Nephron progenitor cell (in vitro differentiated cells): Measurements from ENCODE around the gene BRINP2.

Source experiments
- DNase-seq: peaks from one replicate; pipeline ENCODE4 v3.0.0; 2021
- H3K27ac Mint-ChIP-seq: 2 replicates; pipeline ENCODE4 v1.8.0; 2021; ENCODE audit warnings: mild to moderate bottlenecking, moderate library complexity, mixed read lengths
- H3K27me3 Mint-ChIP-seq: 2 replicates; pipeline ENCODE4 v1.8.0; 2021; ENCODE audit warnings: mild to moderate bottlenecking, low read depth, mixed read lengths; ENCODE audit not compliant: poor library complexity
- H3K36me3 Mint-ChIP-seq: 2 replicates; pipeline ENCODE4 v1.8.0; 2021; ENCODE audit warnings: low read depth, mixed read lengths
- H3K4me1 Mint-ChIP-seq: 2 replicates; pipeline ENCODE4 v1.8.0; 2021; ENCODE audit warnings: mixed read lengths
- H3K4me3 Mint-ChIP-seq: 2 replicates; pipeline ENCODE4 v1.8.0; 2021; ENCODE audit warnings: mild to moderate bottlenecking, moderate library complexity, mixed read lengths
- H3K9me3 Mint-ChIP-seq: 2 replicates; pipeline ENCODE4 v1.8.0; 2021; ENCODE audit warnings: mild to moderate bottlenecking, moderate library complexity, mixed read lengths
- TF ChIP-seq, protein P1 (sequence below): fragments of 200-600 bp; sonication (generic); IDR thresholded peaks from 2 replicates; pipeline ENCODE4 v1.5.0; 2021; ENCODE audit warnings: antibody characterized with exemption

Gene BRINP2

GRCh38 chr1:177219554-177220458 lies 49.0 kb downstream of the BRINP2 start:
- H3K4me1 Mint-ChIP-seq = no peaks in the 10 kb centered on the region
- TF ChIP-seq, protein P1, sequence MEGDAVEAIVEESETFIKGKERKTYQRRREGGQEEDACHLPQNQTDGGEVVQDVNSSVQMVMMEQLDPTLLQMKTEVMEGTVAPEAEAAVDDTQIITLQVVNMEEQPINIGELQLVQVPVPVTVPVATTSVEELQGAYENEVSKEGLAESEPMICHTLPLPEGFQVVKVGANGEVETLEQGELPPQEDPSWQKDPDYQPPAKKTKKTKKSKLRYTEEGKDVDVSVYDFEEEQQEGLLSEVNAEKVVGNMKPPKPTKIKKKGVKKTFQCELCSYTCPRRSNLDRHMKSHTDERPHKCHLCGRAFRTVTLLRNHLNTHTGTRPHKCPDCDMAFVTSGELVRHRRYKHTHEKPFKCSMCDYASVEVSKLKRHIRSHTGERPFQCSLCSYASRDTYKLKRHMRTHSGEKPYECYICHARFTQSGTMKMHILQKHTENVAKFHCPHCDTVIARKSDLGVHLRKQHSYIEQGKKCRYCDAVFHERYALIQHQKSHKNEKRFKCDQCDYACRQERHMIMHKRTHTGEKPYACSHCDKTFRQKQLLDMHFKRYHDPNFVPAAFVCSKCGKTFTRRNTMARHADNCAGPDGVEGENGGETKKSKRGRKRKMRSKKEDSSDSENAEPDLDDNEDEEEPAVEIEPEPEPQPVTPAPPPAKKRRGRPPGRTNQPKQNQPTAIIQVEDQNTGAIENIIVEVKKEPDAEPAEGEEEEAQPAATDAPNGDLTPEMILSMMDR = no peak

DNA sequence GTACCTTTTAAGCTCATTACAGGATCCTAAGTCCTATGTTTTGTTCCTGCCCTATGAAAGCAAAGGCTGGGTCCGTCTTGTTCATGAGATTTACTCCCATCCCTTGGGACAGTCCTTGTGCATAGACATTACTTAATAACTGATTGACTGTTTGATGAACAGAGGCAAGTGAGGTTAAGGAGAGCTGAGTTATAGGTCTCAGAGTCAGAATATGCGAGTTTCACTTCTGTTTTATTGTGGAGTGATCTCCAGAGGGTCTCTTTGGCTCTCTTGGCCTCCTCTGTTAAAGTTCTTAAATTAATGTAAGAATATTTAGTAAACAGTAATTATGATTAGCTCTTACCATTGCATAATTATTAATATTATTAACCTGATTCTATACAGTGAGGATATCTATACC lies 52.6 kb downstream of the BRINP2 start:
- Mint-ChIP-seq H3K36me3 (no peaks in the 10 kb centered on the region), H3K27me3 (peaks cover 7% of the 10 kb centered on the region), H3K4me3 (no peak overlapping the region), H3K9me3 (peaks cover 12% of the 10 kb centered on the region), H3K4me1 (peaks cover 21% of the 10 kb centered on the region), H3K27ac (no peak overlapping the region)
- DNase-seq = no peak
- TF ChIP-seq, protein P1 = no peak

More at GRCh38 chr1:177219554-177220458, 49.0 kb downstream of the BRINP2 start:
- no peak overlapping the region for H3K27ac Mint-ChIP-seq
- H3K36me3 Mint-ChIP-seq = peaks cover 13% of the 10 kb centered on the region
- peaks cover 7% of the 10 kb centered on the region for H3K27me3 Mint-ChIP-seq
- H3K4me3 Mint-ChIP-seq = no peak overlapping the region
- DNase-seq = no peak
- H3K9me3 Mint-ChIP-seq = peaks cover 47% of the 10 kb centered on the region

DNA sequence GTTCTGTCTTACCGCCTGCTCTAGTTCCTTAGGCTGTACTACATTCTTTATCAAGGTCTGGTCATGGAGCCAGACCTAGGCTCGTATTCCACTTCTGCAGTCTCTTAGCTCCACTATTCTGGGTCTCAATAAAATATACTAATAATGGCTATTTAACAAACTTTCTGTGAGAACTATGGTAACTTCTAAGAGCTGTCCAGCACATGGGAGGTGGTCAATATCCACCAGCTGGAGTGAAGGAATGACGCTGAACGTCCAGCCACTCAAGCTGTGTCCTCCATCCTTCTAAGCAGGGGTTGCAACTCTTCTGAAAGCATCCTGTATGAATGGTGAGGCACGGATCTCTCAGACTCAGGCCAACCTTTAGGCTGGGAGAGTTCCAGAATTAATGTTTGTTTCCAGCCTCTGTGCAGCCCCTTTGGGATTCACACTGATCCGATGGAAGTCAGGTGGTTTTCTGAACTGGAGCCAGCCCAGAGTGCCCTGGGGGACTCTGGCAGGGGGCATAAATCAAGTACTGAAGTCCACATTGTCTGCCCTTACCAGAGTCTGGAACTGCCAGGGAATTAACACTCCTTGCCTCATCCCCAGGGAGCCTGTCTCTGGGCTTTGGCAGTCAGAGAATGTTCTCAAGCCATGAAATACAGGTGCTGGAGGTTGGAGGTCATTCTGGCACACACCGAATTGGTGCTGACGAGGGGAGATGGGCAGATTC lies 57.4 kb downstream of the BRINP2 start:
- H3K9me3 Mint-ChIP-seq = no peaks in the 10 kb centered on the region
- no peak overlapping the region for H3K4me3 Mint-ChIP-seq
- peaks cover 8% of the 10 kb centered on the region for H3K27me3 Mint-ChIP-seq
- peaks cover 34% of the 10 kb centered on the region for H3K4me1 Mint-ChIP-seq
- DNase-seq = peak; percentile 52
- TF ChIP-seq, protein P1 = no peak
- no peaks in the 10 kb centered on the region for H3K36me3 Mint-ChIP-seq
- H3K27ac Mint-ChIP-seq = no peak overlapping the region

DNA sequence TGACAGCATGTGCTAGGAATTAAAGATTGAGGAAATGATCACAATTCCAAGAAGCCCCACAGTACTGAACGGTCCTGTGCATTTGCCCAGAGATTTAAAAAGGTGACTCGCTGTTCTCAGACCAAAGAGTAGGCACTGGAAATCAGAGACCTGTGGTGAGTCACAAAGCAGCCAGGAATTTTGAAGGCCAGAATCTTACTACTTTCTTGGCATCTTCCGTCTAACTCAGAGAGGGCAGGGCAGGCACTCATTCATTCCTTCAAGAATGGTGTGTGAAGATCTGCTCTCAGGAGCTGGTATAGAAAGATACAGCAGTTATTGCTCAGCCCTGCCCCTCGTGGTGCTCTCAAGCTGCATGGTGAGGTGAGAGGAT lies 57.9 kb downstream of the BRINP2 start:
- Mint-ChIP-seq H3K27me3 (peaks cover 8% of the 10 kb centered on the region), H3K9me3 (no peaks in the 10 kb centered on the region), H3K36me3 (no peaks in the 10 kb centered on the region), H3K4me1 (peaks cover 34% of the 10 kb centered on the region), H3K4me3 (no peak overlapping the region), H3K27ac (no peak overlapping the region)
- TF ChIP-seq, protein P1 = no peak
- no peak for DNase-seq

- peaks cover 34% of the 10 kb centered on the region for H3K4me1 Mint-ChIP-seq
- TF ChIP-seq, protein P1 = no peak
- DNase-seq = no peak
- no peak overlapping the region for H3K4me3 Mint-ChIP-seq
- H3K36me3 Mint-ChIP-seq = no peaks in the 10 kb centered on the region
- peaks cover 8% of the 10 kb centered on the region for H3K27me3 Mint-ChIP-seq
- H3K9me3 Mint-ChIP-seq = no peaks in the 10 kb centered on the region
- H3K27ac Mint-ChIP-seq = no peak overlapping the region
Measured at GRCh38 chr1:177229781-177230180, 59.0 kb downstream of the BRINP2 start.
